Astrocyte (in vitro differentiated cells and primary cell): Measurements from ENCODE around the gene LIN37.

Source experiments
- CTCF ChIP-seq: IDR thresholded peaks from 2 replicates; pipeline ENCODE4 v1.5.1; 2011; ENCODE audit warnings: low read depth, mild to moderate bottlenecking, inconsistent platforms, low read length, moderate library complexity; ENCODE audit not compliant: insufficient read depth
- EZH2 ChIP-seq: IDR thresholded peaks from 2 replicates; pipeline ENCODE4 v1.6.1; 2012; ENCODE audit warnings: mild to moderate bottlenecking, low read length, inconsistent platforms; ENCODE audit not compliant: insufficient read depth

GRCh38 chr19:35713506-35713850 lies 34.9 kb upstream of the LIN37 start:
- TF ChIP-seq CTCF = no peak
- TF ChIP-seq EZH2 = no peak
